ENCODE results near the gene PSPC1. TPM values are rescaled to one million over a fixed set of nuclear protein-coding genes. Genes with fewer than 3 reads are reported as not detected.

Gene PSPC1
- total RNA-seq, 2 donors from 2014 or later = 48.7 to 90.4 TPM

DNA sequence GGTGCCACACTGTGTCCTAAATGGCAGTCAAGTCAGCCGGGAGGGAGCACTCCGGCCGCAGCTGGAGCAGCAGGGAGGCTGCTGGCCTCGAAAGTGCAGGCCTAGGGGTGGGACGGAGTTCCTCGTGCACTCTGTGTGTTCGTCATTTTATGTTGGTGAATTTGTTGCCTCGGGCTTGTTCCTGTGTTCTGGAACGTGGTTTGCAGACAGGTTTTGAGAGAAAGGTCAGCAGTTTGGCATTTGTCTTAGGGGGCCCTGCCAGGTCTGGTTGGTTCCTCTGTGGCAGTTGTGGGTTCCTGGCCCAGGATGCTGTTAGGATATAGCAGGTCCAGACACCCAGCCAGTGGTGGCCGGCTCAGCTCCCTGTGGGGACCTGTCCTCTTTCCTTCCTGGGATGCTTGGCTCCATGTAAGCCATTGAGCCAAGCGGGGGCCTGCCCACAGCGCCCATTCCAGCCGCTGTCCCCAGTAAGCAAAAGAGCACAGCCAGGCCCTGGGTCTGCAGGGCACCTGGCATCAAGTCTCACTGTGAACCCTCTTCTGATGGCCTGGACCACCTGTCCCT is 119.2 kb downstream of the PSPC1 start:
- intact Hi-C loops (cut with DNase I) = no loop called here
- 91% methylated on average over 13 of the region's 13 CpGs for WGBS
- Histone ChIP-seq H3K27me3 (replicated peaks; ENCODE audit: insufficient read depth) (no peaks in the 10 kb centered on the region), H3K4me3 (no peak overlapping the region), H3K27ac (no peak overlapping the region), H3K4me1 (replicated peaks) (no peaks in the 10 kb centered on the region), H3K9me3 (no peaks in the 10 kb centered on the region), H3K36me3 (peaks cover 0 to 9% of the 10 kb centered on the region in 2 donors)
- TF ChIP-seq POLR2AphosphoS5 (IDR thresholded peaks at IDR 0.05) (no peak), POLR2A (IDR thresholded peaks at IDR 0.05) (no peak)
- TF ChIP-seq, protein P1, sequence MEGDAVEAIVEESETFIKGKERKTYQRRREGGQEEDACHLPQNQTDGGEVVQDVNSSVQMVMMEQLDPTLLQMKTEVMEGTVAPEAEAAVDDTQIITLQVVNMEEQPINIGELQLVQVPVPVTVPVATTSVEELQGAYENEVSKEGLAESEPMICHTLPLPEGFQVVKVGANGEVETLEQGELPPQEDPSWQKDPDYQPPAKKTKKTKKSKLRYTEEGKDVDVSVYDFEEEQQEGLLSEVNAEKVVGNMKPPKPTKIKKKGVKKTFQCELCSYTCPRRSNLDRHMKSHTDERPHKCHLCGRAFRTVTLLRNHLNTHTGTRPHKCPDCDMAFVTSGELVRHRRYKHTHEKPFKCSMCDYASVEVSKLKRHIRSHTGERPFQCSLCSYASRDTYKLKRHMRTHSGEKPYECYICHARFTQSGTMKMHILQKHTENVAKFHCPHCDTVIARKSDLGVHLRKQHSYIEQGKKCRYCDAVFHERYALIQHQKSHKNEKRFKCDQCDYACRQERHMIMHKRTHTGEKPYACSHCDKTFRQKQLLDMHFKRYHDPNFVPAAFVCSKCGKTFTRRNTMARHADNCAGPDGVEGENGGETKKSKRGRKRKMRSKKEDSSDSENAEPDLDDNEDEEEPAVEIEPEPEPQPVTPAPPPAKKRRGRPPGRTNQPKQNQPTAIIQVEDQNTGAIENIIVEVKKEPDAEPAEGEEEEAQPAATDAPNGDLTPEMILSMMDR (IDR thresholded peaks at IDR 0.05) = no peak
- no peak for DNase-seq (ENCODE audit: low spot score)

DNA sequence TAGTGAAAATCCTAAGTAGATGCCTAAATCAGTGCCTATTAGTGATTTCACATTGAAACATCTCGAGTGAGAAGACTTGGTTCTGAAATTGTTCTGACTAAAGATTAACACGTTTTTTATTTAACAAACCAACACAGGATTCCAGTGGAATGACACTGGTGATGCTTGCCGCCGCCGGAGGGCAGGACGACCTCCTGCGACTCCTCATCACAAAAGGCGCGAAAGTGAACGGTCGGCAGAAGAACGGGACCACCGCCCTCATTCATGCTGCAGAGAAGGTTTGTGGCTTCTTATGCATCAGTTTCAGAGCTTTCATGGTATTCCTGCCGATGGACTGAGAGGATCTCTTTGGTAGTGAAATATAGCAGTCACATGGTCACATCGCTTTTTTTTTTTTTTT is 121.2 kb downstream of the PSPC1 start:
- Histone ChIP-seq H3K27ac (no peak overlapping the region), H3K4me1 (replicated peaks) (no peaks in the 10 kb centered on the region), H3K9me3 (no peaks in the 10 kb centered on the region), H3K36me3 (peaks cover 0 to 8% of the 10 kb centered on the region in 2 donors), H3K27me3 (replicated peaks; ENCODE audit: insufficient read depth) (no peaks in the 10 kb centered on the region), H3K4me3 (no peak overlapping the region)
- intact Hi-C loops (cut with DNase I) = no loop called here
- 90% methylated on average over 15 of the region's 15 CpGs for WGBS
- DNase-seq (ENCODE audit: low spot score) = no peak
- no peak for TF ChIP-seq POLR2AphosphoS5 (IDR thresholded peaks at IDR 0.05)
- TF ChIP-seq, protein P1 (IDR thresholded peaks at IDR 0.05) = no peak
- no peak for TF ChIP-seq POLR2A (IDR thresholded peaks at IDR 0.05)

DNA sequence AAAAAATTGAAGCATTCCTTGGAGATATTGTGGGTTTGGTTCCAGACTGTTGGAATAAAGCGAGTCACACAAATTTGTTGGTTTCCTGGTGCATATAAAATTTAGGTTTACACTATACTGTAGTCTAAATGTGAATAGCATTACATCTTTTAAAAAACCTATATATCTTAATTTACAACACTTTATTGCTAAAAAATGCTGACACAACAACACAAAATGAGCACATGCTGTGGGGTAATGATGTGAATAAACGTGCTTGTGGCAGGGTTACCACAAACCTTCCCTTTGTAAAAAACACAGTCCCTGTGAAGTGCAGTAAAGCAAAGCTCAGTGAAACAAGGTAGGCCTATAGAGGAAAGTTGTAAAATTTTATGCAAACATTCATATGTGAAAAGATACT is 121.6 kb downstream of the PSPC1 start:
- Histone ChIP-seq H3K27me3 (replicated peaks; ENCODE audit: insufficient read depth) (no peaks in the 10 kb centered on the region), H3K4me1 (replicated peaks) (no peaks in the 10 kb centered on the region), H3K36me3 (peaks cover 0 to 8% of the 10 kb centered on the region in 2 donors), H3K4me3 (no peak overlapping the region), H3K27ac (no peak overlapping the region), H3K9me3 (no peaks in the 10 kb centered on the region)
- intact Hi-C loops (cut with DNase I) = no loop called here
- WGBS = 79% methylated on average over 2 of the region's 2 CpGs
- no peak for DNase-seq (ENCODE audit: low spot score)
- TF ChIP-seq, protein P1 (IDR thresholded peaks at IDR 0.05) = no peak
- TF ChIP-seq POLR2AphosphoS5 (IDR thresholded peaks at IDR 0.05) = no peak
- TF ChIP-seq POLR2A (IDR thresholded peaks at IDR 0.05) = no peak

DNA sequence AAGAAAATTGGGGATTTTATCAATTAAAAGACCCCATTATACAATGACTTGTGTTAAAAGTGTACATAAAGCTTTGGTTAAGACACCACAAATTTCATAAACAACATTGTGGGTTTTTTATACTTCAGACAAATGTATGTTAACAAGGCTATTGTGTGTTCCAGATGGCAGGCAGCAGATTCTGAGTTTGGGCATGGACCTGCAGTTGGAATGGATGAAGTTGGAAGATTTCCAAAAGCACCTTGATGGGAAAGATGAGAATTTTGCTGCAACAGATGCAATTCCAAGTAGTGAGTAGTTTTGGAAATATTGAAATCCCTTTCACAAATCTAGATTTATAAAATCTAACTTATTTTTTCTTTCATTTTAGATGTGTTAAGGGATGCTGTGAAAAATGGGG is 123.9 kb downstream of the PSPC1 start:
- TF ChIP-seq, protein P1 (IDR thresholded peaks at IDR 0.05) = no peak
- TF ChIP-seq POLR2AphosphoS5 (IDR thresholded peaks at IDR 0.05) = no peak
- no peak for TF ChIP-seq POLR2A (IDR thresholded peaks at IDR 0.05)
- no peak overlapping the region for H3K4me3 ChIP-seq
- DNase-seq (ENCODE audit: low spot score) = no peak
- no peak overlapping the region for H3K27ac ChIP-seq
- H3K9me3 ChIP-seq = no peaks in the 10 kb centered on the region
- intact Hi-C loops (cut with DNase I) = no loop called here
- no peaks in the 10 kb centered on the region for H3K27me3 ChIP-seq (replicated peaks; ENCODE audit: insufficient read depth)
- peaks cover 0 to 8% of the 10 kb centered on the region in 2 donors for H3K36me3 ChIP-seq
- H3K4me1 ChIP-seq (replicated peaks) = no peaks in the 10 kb centered on the region

DNA sequence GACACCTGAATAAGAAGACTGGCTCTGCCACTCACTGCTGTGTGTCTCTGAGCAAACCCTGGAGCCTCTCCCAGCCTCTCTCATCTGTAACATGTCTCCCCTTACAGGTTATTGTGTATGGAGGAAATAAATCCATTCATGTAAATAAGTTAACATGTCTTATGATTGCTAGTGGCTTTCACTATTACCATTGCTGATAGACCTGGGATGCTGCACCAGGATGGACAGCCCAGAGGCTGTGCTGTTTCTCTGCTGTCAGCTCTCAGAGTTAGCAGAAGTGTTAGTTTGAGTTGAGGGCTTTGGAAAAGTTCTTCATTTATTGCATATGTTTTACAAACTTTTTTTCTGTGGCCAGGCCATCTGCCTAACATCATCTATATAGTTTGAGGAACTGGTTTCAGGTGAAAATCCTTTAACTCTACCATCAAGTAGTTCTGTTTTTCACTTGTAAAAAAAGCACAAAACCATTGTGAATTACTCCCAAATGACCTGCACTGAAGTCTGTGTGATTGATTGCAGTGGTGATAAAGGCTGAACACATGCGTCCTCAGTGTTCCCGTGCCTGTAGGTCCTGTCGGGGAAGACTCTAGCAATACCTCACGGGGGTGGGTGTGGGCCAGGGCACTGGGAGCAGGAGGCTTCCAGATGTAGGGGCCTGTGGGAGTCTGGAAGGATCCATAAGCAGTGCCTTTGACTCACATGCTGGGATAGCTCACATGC is 124.7 kb downstream of the PSPC1 start:
- Histone ChIP-seq H3K36me3 (no peaks in the 10 kb centered on the region), H3K27ac (no peak overlapping the region), H3K4me3 (no peak overlapping the region), H3K27me3 (replicated peaks; ENCODE audit: insufficient read depth) (no peaks in the 10 kb centered on the region), H3K9me3 (no peaks in the 10 kb centered on the region), H3K4me1 (replicated peaks) (no peaks in the 10 kb centered on the region)
- intact Hi-C loops (cut with DNase I) = no loop called here
- WGBS = 36% methylated on average over 4 of the region's 4 CpGs
- TF ChIP-seq, protein P1 (IDR thresholded peaks at IDR 0.05) = no peak
- TF ChIP-seq POLR2AphosphoS5 (IDR thresholded peaks at IDR 0.05) (no peak), POLR2A (IDR thresholded peaks at IDR 0.05) (no peak)
- no peak for DNase-seq (ENCODE audit: low spot score)

All from prostate gland (tissue), 2 donors.